SU-DHL-6 (cell line): ENCODE measurements around the gene CHURC1.

Source experiments
- CTCF ChIP-seq: fragments of 200-600 bp; sonication (generic); IDR thresholded peaks from one replicate; pipeline ENCODE4 v1.5.1; 2017; ENCODE audit warnings: antibody characterized with exemption, mild to moderate bottlenecking, low read length, moderate library complexity; ENCODE audit not compliant: insufficient read depth, poor library complexity, severe bottlenecking
- EZH2phosphoT487 ChIP-seq: fragments of 200-600 bp; sonication (generic), shearing (Covaris generic); conservative IDR thresholded peaks from 2 replicates; pipeline ENCODE4 v1.6.1; 2018; ENCODE audit warnings: mild to moderate bottlenecking, antibody characterized with exemption, low read length, moderate library complexity, mixed read lengths

GRCh38 chr14:64953310-64953654 is 39.0 kb downstream of the CHURC1 start:
- no peak for TF ChIP-seq CTCF
- no peak for TF ChIP-seq EZH2phosphoT487
